ENCODE measurements around the gene GALM. TPM values are rescaled to one million over a fixed set of nuclear protein-coding genes. Genes with fewer than 3 reads are reported as not detected.
"Not testable (repeated sequence)": the region's sequence is repeated elsewhere in the genome, so short reads cannot be mapped to it uniquely, and the experiment has no call there.

GALM gene
- total RNA-seq, 2 donors from 2014 or later: 51.6 to 59.0 TPM

GRCh38 chr2:38700881-38701458, 35.1 kb downstream of the GALM start:
- intact Hi-C loops (cut with DNase I, micrococcal nuclease): no loop called here
- DNase-seq (peak; percentile 35 to 63), ATAC-seq (peak; percentile 80)

- DNase-seq (no peak), ATAC-seq (peak; percentile 69)
- intact Hi-C loops (cut with DNase I, micrococcal nuclease): no loop called here
These were observed 35.6 kb downstream of the GALM start for GRCh38 chr2:38701542-38701941.

GRCh38 chr2:38702413-38702812, 36.5 kb downstream of the GALM start:
- ATAC-seq (no peak), DNase-seq (no peak)
- intact Hi-C loops (cut with DNase I, micrococcal nuclease): no loop called here

- DNase-seq; ATAC-seq; intact Hi-C loops (cut with DNase I, micrococcal nuclease): not testable (repeated sequence)
These were observed 37.4 kb downstream of the GALM start for GRCh38 chr2:38703336-38703735.

- DNase-seq (no peak), ATAC-seq (peak; percentile 68)
- intact Hi-C loops (cut with DNase I, micrococcal nuclease): no loop called here
These were observed 38.8 kb downstream of the GALM start for GRCh38 chr2:38704664-38705063.

GRCh38 chr2:38706846-38707345, 41.0 kb downstream of the GALM start:
- DNase-seq (no peak), ATAC-seq (no peak)
- intact Hi-C loops (cut with DNase I, micrococcal nuclease): no loop called here

- DNase-seq; ATAC-seq; intact Hi-C loops (cut with DNase I, micrococcal nuclease): not testable (repeated sequence)
These were observed 42.6 kb downstream of the GALM start for GRCh38 chr2:38708491-38708890.

GRCh38 chr2:38708900-38709566, 43.1 kb downstream of the GALM start:
- intact Hi-C loops (cut with DNase I, micrococcal nuclease): no loop called here
- DNase-seq: no peak
- ATAC-seq: no peak

GRCh38 chr2:38709567-38710194, 43.8 kb downstream of the GALM start:
- ATAC-seq (no peak), DNase-seq (no peak)
- intact Hi-C loops (cut with DNase I, micrococcal nuclease): no loop called here

GRCh38 chr2:38711558-38711957, 45.6 kb downstream of the GALM start:
- DNase-seq (no peak), ATAC-seq (no peak)
- intact Hi-C loops (cut with DNase I, micrococcal nuclease): no loop called here

GRCh38 chr2:38712413-38712812, 46.5 kb downstream of the GALM start:
- no peak for ATAC-seq
- intact Hi-C loops (cut with DNase I, micrococcal nuclease): no loop called here
- no peak for DNase-seq

GRCh38 chr2:38712871-38713270, 47.0 kb downstream of the GALM start:
- intact Hi-C loops (cut with DNase I, micrococcal nuclease): no loop called here
- ATAC-seq (no peak), DNase-seq (no peak)

GRCh38 chr2:38713338-38713737, 47.4 kb downstream of the GALM start:
- DNase-seq: no peak

GRCh38 chr2:38714941-38715340, 49.0 kb downstream of the GALM start:
- DNase-seq; ATAC-seq; intact Hi-C loops (cut with DNase I, micrococcal nuclease): not testable (repeated sequence)

More at GRCh38 chr2:38713338-38713737, 47.4 kb downstream of the GALM start:
- ATAC-seq: no peak
- intact Hi-C loops (cut with DNase I, micrococcal nuclease): no loop called here

- intact Hi-C loops (cut with DNase I, micrococcal nuclease): no loop called here
- ATAC-seq: no peak
- no peak for DNase-seq
These were observed 50.3 kb downstream of the GALM start for GRCh38 chr2:38716185-38716584.

- ATAC-seq (no peak), DNase-seq (no peak)
- intact Hi-C loops (cut with DNase I, micrococcal nuclease): no loop called here
These were observed 52.7 kb downstream of the GALM start for GRCh38 chr2:38718601-38719000.

- ATAC-seq: no peak
- intact Hi-C loops (cut with DNase I, micrococcal nuclease): no loop called here
- no peak for DNase-seq
These were observed 53.8 kb downstream of the GALM start for GRCh38 chr2:38719706-38720105.

- DNase-seq: peak; percentile 40 to 56
- intact Hi-C loops (cut with DNase I, micrococcal nuclease): no loop called here
- ATAC-seq: peak; percentile 59
These were observed 54.8 kb downstream of the GALM start for GRCh38 chr2:38720613-38721241.

GRCh38 chr2:38722271-38723061, 56.6 kb downstream of the GALM start:
- intact Hi-C loops (cut with DNase I, micrococcal nuclease): no loop called here
- no peak for DNase-seq
- no peak for ATAC-seq
